H1 (cell line): Measurements from ENCODE around the gene ATG7. TPM values are rescaled to one million over a fixed set of nuclear protein-coding genes. Genes with fewer than 3 reads are reported as not detected.

Experiments
- BACH1 ChIP-seq: IDR thresholded peaks from 2 replicates; pipeline ENCODE4 v1.6.1; 2012; ENCODE audit warnings: low read length, improper control_type of control experiment
- CBX8 ChIP-seq: fragments of 300-800, 300-1000 bp; sonication (generic); IDR thresholded peaks from 2 replicates; pipeline ENCODE4 v1.7.1; 2016; ENCODE audit warnings: low read depth, low read length, borderline replicate concordance
- CEBPB ChIP-seq: IDR thresholded peaks from 2 replicates; pipeline ENCODE4 v1.6.1; 2012; ENCODE audit warnings: low read depth, low read length
- CHD7 ChIP-seq: fragments of 300-600 bp; sonication (generic); IDR thresholded peaks from 2 replicates; pipeline ENCODE4 v1.7.1; 2012; ENCODE audit warnings: low read length, moderate library complexity, mild to moderate bottlenecking, inconsistent platforms; ENCODE audit not compliant: insufficient replicate concordance
- NANOG ChIP-seq: IDR thresholded peaks from 2 replicates; pipeline ENCODE4 v1.6.1; 2011; ENCODE audit warnings: low read length, low read depth, mild to moderate bottlenecking, inconsistent platforms; ENCODE audit not compliant: insufficient read depth, poor library complexity, severe bottlenecking
- PHF8 ChIP-seq: fragments of 200-600 bp; sonication (generic); conservative IDR thresholded peaks from 2 replicates; pipeline ENCODE4 v1.7.1; 2012; ENCODE audit warnings: low read depth, mild to moderate bottlenecking, inconsistent platforms, low read length, moderate library complexity
- POLR2A ChIP-seq, 2 experiments: IDR thresholded peaks; 1 replicate in 1 of 2; 2 replicates in 1 of 2; pipeline ENCODE4 v1.6.1; 2011; ENCODE audit warnings: low read depth in 2 of 2, low read length in 2 of 2, mild to moderate bottlenecking in 2 of 2; ENCODE audit errors: control extremely low read depth in 1 of 2
- POLR2AphosphoS5 ChIP-seq: IDR thresholded peaks from 2 replicates; pipeline ENCODE4 v1.6.1; 2011; ENCODE audit warnings: low read depth, low read length
- RNF2 ChIP-seq: fragments of 200-900, 300-1000 bp; sonication (generic); IDR thresholded peaks from 2 replicates; pipeline ENCODE4 v1.7.1; 2016; ENCODE audit warnings: borderline replicate concordance, low read depth, mild to moderate bottlenecking, antibody characterized with exemption, low read length; ENCODE audit not compliant: poor library complexity, severe bottlenecking; ENCODE audit errors: missing control alignments
- SAP30 ChIP-seq: fragments of 300-600 bp; sonication (generic); IDR thresholded peaks from 2 replicates; pipeline ENCODE4 v1.7.1; 2012; ENCODE audit warnings: low read length, moderate library complexity, mild to moderate bottlenecking, inconsistent platforms; ENCODE audit not compliant: insufficient read depth, insufficient replicate concordance
- TAF1 ChIP-seq: IDR thresholded peaks from 2 replicates; pipeline ENCODE4 v1.6.1; 2011; ENCODE audit warnings: mild to moderate bottlenecking, low read depth, low read length
- TCF12 ChIP-seq: IDR thresholded peaks from 2 replicates; pipeline ENCODE4 v1.6.1; 2011; ENCODE audit warnings: low read depth, mild to moderate bottlenecking, low read length
- polyA plus RNA-seq, 7 experiments: library from polyadenylated mRNA; depleted of rRNA in 3 of 7; stranded (reverse) in 5 of 7; unstranded in 2 of 7; fragments of >200 nt in 5 of 7; fragments of 200-250 nt in 2 of 7; gene quantifications; 1 replicate in 5 of 7; 2 replicates in 1 of 7; 4 replicates in 1 of 7; pipeline versions ENCODE4 v1.2.1 to v1.2.3, GENCODE V29; 2011 to 2013; ENCODE audit warnings: missing spikeins in 2 of 7, mixed read lengths in 2 of 7
- total RNA-seq: library from RNA; stranded (reverse); fragmentation: NEBNext Ultra II Directional; extraction: Animal tissue kit (Norgen Biotek cat#: 25700); gene quantifications from 2 replicates; pipeline ENCODE4 v1.2.1, GENCODE V29; 2021

The ATG7 gene
- total and polyA plus RNA-seq, 2 of the 8 experiments (the other 6 are each of a cell fraction or from before 2014, with no cell fraction given): 15.0 to 19.1 TPM

- TF ChIP-seq CHD7 (no peak), PHF8 (no peak), TCF12 (no peak), NANOG (no peak), SAP30 (no peak), POLR2A (IDR thresholded peaks at IDR 0.05; ENCODE audit: control extremely low read depth in 1 of 2, low read depth in 2 of 2, low read length in 2 of 2) (no peak), CBX8 (no peak), TAF1 (no peak), CEBPB (no peak), BACH1 (no peak), RNF2 (no peak), POLR2AphosphoS5 (no peak)
Observed at GRCh38 chr3:11563865-11564185, 291.6 kb downstream of the ATG7 start (continued).
